Astrocyte (in vitro differentiated cells and primary cell): ENCODE measurements around the gene RASIP1. TPM values are rescaled to one million over a fixed set of nuclear protein-coding genes. Genes with fewer than 3 reads are reported as not detected.

Experiments used
- DNase-seq: peaks from one replicate; pipeline ENCODE4 v3.0.0-alpha.2; 2010; ENCODE audit warnings: low read depth
- FAIRE-seq: peaks from 2 replicates; lab custom pipeline; 2011; peaks lifted over from hg19 to GRCh38; lab: Jason Lieb, UNC
- H2AFZ ChIP-seq: 2 replicates; pipeline ENCODE4 v1.6.0; 2012; ENCODE audit warnings: low read depth, low read length, inconsistent platforms
- H3K27ac ChIP-seq: 2 replicates; pipeline ENCODE4 v1.5.1; 2011; ENCODE audit warnings: low read depth, low read length, inconsistent platforms
- H3K27me3 ChIP-seq: 2 replicates; pipeline ENCODE4 v1.6.0; 2011; ENCODE audit warnings: low read length, inconsistent platforms; ENCODE audit not compliant: insufficient read depth
- H3K36me3 ChIP-seq: 2 replicates; pipeline ENCODE4 v1.5.1; 2011; ENCODE audit warnings: low read length, inconsistent platforms; ENCODE audit not compliant: insufficient read depth
- H3K4me1 ChIP-seq: 2 replicates; pipeline ENCODE4 v1.5.1; 2011; ENCODE audit warnings: low read length, inconsistent platforms; ENCODE audit not compliant: insufficient read depth
- H3K4me2 ChIP-seq: 2 replicates; pipeline ENCODE4 v1.6.0; 2012; ENCODE audit warnings: low read length, inconsistent platforms
- H3K4me3 ChIP-seq: 2 replicates; pipeline ENCODE4 v1.5.1; 2011; ENCODE audit warnings: low read depth, mild to moderate bottlenecking, low read length, inconsistent platforms; ENCODE audit not compliant: insufficient read depth
- H3K79me2 ChIP-seq: 2 replicates; pipeline ENCODE4 v1.6.0; 2012; ENCODE audit warnings: mild to moderate bottlenecking, low read length, inconsistent platforms; ENCODE audit not compliant: insufficient read depth
- H3K9ac ChIP-seq: 2 replicates; pipeline ENCODE4 v1.6.0; 2012; ENCODE audit warnings: mild to moderate bottlenecking, low read length, inconsistent platforms
- H3K9me3 ChIP-seq: 2 replicates; pipeline ENCODE4 v1.5.1; 2012; ENCODE audit warnings: low read depth, mild to moderate bottlenecking, low read length, inconsistent platforms; ENCODE audit not compliant: insufficient read depth
- H4K20me1 ChIP-seq: 2 replicates; pipeline ENCODE4 v1.6.0; 2012; ENCODE audit warnings: low read length, inconsistent platforms; ENCODE audit not compliant: insufficient read depth
- H3K27ac Mint-ChIP-seq: one replicate; pipeline ENCODE4 v1.8.0; 2021; ENCODE audit warnings: mild to moderate bottlenecking, mixed read lengths; ENCODE audit not compliant: unreplicated experiment
- H3K27me3 Mint-ChIP-seq: one replicate; pipeline ENCODE4 v1.8.0; 2021; ENCODE audit warnings: low read depth, mixed read lengths; ENCODE audit not compliant: unreplicated experiment
- H3K36me3 Mint-ChIP-seq: one replicate; pipeline ENCODE4 v1.8.0; 2021; ENCODE audit warnings: low read depth, mixed read lengths; ENCODE audit not compliant: unreplicated experiment
- H3K4me1 Mint-ChIP-seq: one replicate; pipeline ENCODE4 v1.8.0; 2021; ENCODE audit warnings: low read depth, mixed read lengths; ENCODE audit not compliant: unreplicated experiment
- H3K4me3 Mint-ChIP-seq: one replicate; pipeline ENCODE4 v1.8.0; 2021; ENCODE audit warnings: mild to moderate bottlenecking, moderate library complexity, mixed read lengths; ENCODE audit not compliant: unreplicated experiment
- H3K9me3 Mint-ChIP-seq: one replicate; pipeline ENCODE4 v1.8.0; 2021; ENCODE audit warnings: mild to moderate bottlenecking, mixed read lengths; ENCODE audit not compliant: unreplicated experiment
- CTCF ChIP-seq: IDR thresholded peaks from 2 replicates; pipeline ENCODE4 v1.5.1; 2011; ENCODE audit warnings: low read depth, mild to moderate bottlenecking, inconsistent platforms, low read length, moderate library complexity; ENCODE audit not compliant: insufficient read depth
- EZH2 ChIP-seq: IDR thresholded peaks from 2 replicates; pipeline ENCODE4 v1.6.1; 2012; ENCODE audit warnings: mild to moderate bottlenecking, low read length, inconsistent platforms; ENCODE audit not compliant: insufficient read depth
- total RNA-seq: library from RNA; stranded (reverse); gene quantifications from 2 replicates; pipeline ENCODE4 v1.2.1, GENCODE V29; 2021

RASIP1 gene
- total RNA-seq, 1 donor from 2014 or later, result 0.68 TPM

- FAIRE-seq, result no peak
- Histone ChIP-seq H3K27me3 (peaks cover 20% of the 10 kb centered on the region), H3K36me3 (no peaks in the 10 kb centered on the region), H3K79me2 (no peaks in the 10 kb centered on the region), H3K4me1 (peaks cover 9% of the 10 kb centered on the region), H3K4me3 (no peak within 1 kb of the TSS), H2AFZ (no peak within 1 kb of the TSS), H3K9ac (no peak within 1 kb of the TSS), H4K20me1 (no peaks in the 10 kb centered on the region), H3K4me2 (no peak within 1 kb of the TSS), H3K9me3 (no peaks in the 10 kb centered on the region), H3K27ac (no peak within 1 kb of the TSS)
- H3K36me3 Mint-ChIP-seq, result no peaks in the 10 kb centered on the region
- peak within 1 kb of the TSS; percentile 81 for H3K27ac Mint-ChIP-seq
- TF ChIP-seq EZH2, result no peak
- peaks cover 3% of the 10 kb centered on the region for H3K4me1 Mint-ChIP-seq
- peaks cover 36% of the 10 kb centered on the region for H3K27me3 Mint-ChIP-seq
- DNase-seq, result no peak
- no peak within 1 kb of the TSS for H3K4me3 Mint-ChIP-seq
- no peaks in the 10 kb centered on the region for H3K9me3 Mint-ChIP-seq
Measured at GRCh38 chr19:48755084-48755641, 14.8 kb upstream of the RASIP1 start, which contains the start of gene FGF21. FGF21 (plus strand) TSS chr19:48755524; CDS start chr19:48756237, 713 bp downstream.

GRCh38 chr19:48752496-48753365 lies 12.3 kb upstream of the RASIP1 start, which contains the start of gene FUT1:
FUT1 (minus strand) TSS chr19:48752641; CDS start chr19:48751281, 1,360 bp downstream.
- no peak for DNase-seq
- H2AFZ ChIP-seq, result peak within 1 kb of the TSS; percentile 58
- H3K9me3 Mint-ChIP-seq, result no peaks in the 10 kb centered on the region
- H3K9ac ChIP-seq, result no peak within 1 kb of the TSS
- peaks cover 21% of the 10 kb centered on the region for H3K27me3 ChIP-seq
- H3K4me1 Mint-ChIP-seq, result peaks cover 3% of the 10 kb centered on the region
- no peaks in the 10 kb centered on the region for H3K79me2 ChIP-seq
- peak within 1 kb of the TSS; percentile 33 for H3K4me3 ChIP-seq
- no peaks in the 10 kb centered on the region for H3K9me3 ChIP-seq
- peak within 1 kb of the TSS; percentile 81 for H3K4me2 ChIP-seq
- peak within 1 kb of the TSS; percentile 75 for H3K4me3 Mint-ChIP-seq
- H3K36me3 Mint-ChIP-seq, result no peaks in the 10 kb centered on the region
- H4K20me1 ChIP-seq, result no peaks in the 10 kb centered on the region
- H3K27ac ChIP-seq, result no peak within 1 kb of the TSS
- no peak within 1 kb of the TSS for H3K27ac Mint-ChIP-seq
- TF ChIP-seq EZH2, result peak; percentile 97
- no peak for TF ChIP-seq CTCF
- peaks cover 9% of the 10 kb centered on the region for H3K4me1 ChIP-seq
- no peak for FAIRE-seq
- no peaks in the 10 kb centered on the region for H3K36me3 ChIP-seq
- peaks cover 32% of the 10 kb centered on the region for H3K27me3 Mint-ChIP-seq

- Mint-ChIP-seq H3K27ac (no peak overlapping the region), H3K9me3 (no peaks in the 10 kb centered on the region), H3K4me1 (peaks cover 3% of the 10 kb centered on the region), H3K4me3 (peak overlapping the region; percentile 66), H3K36me3 (no peaks in the 10 kb centered on the region), H3K27me3 (peaks cover 32% of the 10 kb centered on the region)
- Histone ChIP-seq H3K27me3 (peaks cover 21% of the 10 kb centered on the region), H3K79me2 (no peaks in the 10 kb centered on the region), H3K4me2 (peak overlapping the region; percentile 81), H2AFZ (peak overlapping the region; percentile 58), H3K9me3 (no peaks in the 10 kb centered on the region), H3K9ac (no peak overlapping the region), H3K4me3 (peak overlapping the region; percentile 33), H3K27ac (no peak overlapping the region), H4K20me1 (no peaks in the 10 kb centered on the region), H3K4me1 (peaks cover 9% of the 10 kb centered on the region), H3K36me3 (no peaks in the 10 kb centered on the region)
- DNase-seq (no peak), FAIRE-seq (no peak)
- TF ChIP-seq CTCF (no peak), EZH2 (no peak)
Measured at GRCh38 chr19:48751845-48752495, 11.6 kb upstream of the RASIP1 start.
